Mesothelial cell of epicardium (in vitro differentiated cells): ENCODE data around the gene SLC6A7. TPM values are rescaled to one million over a fixed set of nuclear protein-coding genes. Genes with fewer than 3 reads are reported as not detected.

Experiments used
- DNase-seq, 2 experiments: peaks; one replicate each; pipeline ENCODE4 v3.0.0; 2021; ENCODE audit warnings: low spot score in 2 of 2; ENCODE audit not compliant: unreplicated experiment in 2 of 2
- H3K27ac Mint-ChIP-seq: 2 replicates; pipeline ENCODE4 v1.8.0; 2021; ENCODE audit warnings: mixed read lengths
- H3K27me3 Mint-ChIP-seq: 2 replicates; pipeline ENCODE4 v1.8.0; 2021; ENCODE audit warnings: low read depth, mixed read lengths
- H3K36me3 Mint-ChIP-seq: 2 replicates; pipeline ENCODE4 v1.8.0; 2021; ENCODE audit warnings: mixed read lengths
- H3K4me1 Mint-ChIP-seq: 2 replicates; pipeline ENCODE4 v1.8.0; 2021; ENCODE audit warnings: mixed read lengths
- H3K4me3 Mint-ChIP-seq: 2 replicates; pipeline ENCODE4 v1.8.0; 2021; ENCODE audit warnings: mild to moderate bottlenecking, moderate library complexity, mixed read lengths
- H3K9me3 Mint-ChIP-seq: 2 replicates; pipeline ENCODE4 v1.8.0; 2021; ENCODE audit warnings: mixed read lengths
- total RNA-seq: library from RNA; stranded (reverse); gene quantifications from 3 replicates; pipeline ENCODE4 v1.2.1, GENCODE V29; 2021
- TF ChIP-seq, protein P1 (sequence below): fragments of 200-600 bp; sonication (generic); IDR thresholded peaks from one replicate; pipeline ENCODE4 v1.5.0; 2021; ENCODE audit warnings: antibody characterized with exemption; ENCODE audit not compliant: unreplicated experiment

The SLC6A7 gene
- total RNA-seq, 1 donor from 2014 or later = not detected

DNA sequence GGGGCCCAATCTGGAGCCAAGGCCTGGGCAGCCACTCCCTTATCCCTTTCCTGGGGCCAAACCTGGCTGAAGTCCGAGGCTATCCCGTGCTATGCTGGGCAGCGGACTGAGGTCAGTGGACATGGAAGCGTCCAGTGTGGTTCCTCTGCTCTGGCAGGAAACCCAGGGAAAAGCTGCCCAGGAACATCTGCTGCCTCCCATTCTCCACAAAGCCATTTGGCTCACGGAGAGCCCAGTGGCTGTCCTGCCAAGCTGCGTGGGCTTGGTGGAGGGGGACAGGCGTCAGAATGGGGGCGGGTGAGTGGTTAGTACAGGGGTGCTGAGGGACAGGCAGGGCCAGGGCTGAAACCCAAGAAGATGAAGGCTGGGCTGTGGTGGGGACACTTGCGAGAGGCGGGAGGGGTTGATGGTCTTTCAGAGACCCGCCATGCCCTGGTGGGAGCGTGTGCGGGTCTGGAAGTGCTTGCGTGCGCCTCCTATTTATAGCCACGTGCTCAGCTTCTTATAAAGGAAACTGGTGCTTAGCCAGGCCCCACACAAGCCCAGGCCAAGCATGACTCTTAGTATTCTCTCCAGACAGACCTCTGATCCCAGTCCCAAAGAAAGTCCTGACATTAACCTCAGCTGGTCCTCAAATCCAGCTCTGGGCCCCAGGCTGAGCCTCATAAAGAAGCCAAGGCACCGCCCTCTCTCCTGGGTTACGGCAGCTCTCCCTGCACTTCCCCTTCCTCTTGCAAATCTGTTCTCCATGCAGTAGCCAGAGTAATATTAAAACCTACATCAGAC is 9.4 kb upstream of the SLC6A7 start:
- no peaks in the 10 kb centered on the region for H3K9me3 Mint-ChIP-seq
- H3K36me3 Mint-ChIP-seq = no peaks in the 10 kb centered on the region
- H3K27ac Mint-ChIP-seq = peak overlapping the region; percentile 76
- H3K27me3 Mint-ChIP-seq = no peaks in the 10 kb centered on the region
- peaks cover 6% of the 10 kb centered on the region for H3K4me1 Mint-ChIP-seq
- DNase-seq = no peak
- TF ChIP-seq, protein P1, sequence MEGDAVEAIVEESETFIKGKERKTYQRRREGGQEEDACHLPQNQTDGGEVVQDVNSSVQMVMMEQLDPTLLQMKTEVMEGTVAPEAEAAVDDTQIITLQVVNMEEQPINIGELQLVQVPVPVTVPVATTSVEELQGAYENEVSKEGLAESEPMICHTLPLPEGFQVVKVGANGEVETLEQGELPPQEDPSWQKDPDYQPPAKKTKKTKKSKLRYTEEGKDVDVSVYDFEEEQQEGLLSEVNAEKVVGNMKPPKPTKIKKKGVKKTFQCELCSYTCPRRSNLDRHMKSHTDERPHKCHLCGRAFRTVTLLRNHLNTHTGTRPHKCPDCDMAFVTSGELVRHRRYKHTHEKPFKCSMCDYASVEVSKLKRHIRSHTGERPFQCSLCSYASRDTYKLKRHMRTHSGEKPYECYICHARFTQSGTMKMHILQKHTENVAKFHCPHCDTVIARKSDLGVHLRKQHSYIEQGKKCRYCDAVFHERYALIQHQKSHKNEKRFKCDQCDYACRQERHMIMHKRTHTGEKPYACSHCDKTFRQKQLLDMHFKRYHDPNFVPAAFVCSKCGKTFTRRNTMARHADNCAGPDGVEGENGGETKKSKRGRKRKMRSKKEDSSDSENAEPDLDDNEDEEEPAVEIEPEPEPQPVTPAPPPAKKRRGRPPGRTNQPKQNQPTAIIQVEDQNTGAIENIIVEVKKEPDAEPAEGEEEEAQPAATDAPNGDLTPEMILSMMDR = no peak
- H3K4me3 Mint-ChIP-seq = no peak overlapping the region

DNA sequence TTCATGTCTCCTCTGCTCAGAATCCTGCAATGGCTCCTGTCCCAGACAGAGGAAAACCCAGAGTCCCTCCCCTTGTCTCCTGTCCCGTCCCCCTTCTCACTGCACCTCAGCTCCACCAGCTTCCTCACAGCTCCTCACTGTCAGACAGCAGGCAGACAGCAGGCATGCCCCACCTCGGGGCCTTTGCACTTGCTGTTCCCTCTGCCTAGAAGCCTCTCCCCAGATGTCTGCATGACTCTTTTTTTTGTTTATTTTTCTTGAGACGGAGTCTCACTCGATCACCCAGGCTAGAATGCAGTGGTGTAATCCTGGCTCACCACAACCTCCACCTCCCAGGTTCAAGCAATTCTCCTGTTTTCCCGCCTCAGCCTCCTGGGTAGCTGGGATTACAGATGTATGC is 8.8 kb upstream of the SLC6A7 start:
- TF ChIP-seq, protein P1 = no peak
- Mint-ChIP-seq H3K36me3 (no peaks in the 10 kb centered on the region), H3K27ac (peak overlapping the region; percentile 11), H3K4me3 (no peak overlapping the region), H3K4me1 (peaks cover 6% of the 10 kb centered on the region), H3K9me3 (no peaks in the 10 kb centered on the region), H3K27me3 (no peaks in the 10 kb centered on the region)
- no peak for DNase-seq

DNA sequence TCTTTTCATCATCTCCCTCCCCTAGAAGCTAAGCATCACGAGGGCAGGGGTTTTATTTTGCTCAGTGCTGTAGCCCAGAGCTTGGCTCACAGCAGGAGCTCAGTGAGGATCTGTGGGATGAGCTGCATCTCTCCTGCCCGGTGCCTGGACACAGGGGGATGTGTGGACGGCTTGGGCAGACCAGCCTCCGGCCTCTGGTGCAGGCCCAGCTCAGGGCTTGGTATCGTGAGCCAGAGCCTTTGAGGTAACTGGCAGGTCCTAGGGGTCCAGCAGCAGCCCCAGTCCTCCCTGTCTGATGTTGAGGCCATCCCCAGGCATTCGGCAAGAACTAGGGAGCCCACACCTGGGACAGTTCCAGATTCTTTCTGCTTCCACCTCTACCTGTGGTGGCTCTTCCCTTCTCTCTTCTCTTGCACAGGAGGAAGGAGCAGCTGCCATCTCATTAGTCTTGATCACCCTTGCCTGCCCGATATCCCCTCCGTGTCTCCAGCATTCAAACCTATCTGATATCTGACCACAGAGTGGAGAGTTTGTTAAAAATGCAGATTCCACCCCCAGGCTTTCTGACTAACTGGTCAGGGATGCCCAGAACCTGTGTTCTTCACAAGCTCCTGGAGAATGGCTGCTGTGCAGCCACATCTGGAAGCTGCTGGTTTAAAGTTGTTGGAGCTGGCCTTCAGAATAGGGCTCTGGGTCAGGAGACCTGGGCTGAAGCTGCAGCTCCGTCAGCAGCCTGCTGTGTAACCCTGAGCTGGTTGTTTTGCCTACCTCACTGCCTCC is 7.9 kb upstream of the SLC6A7 start:
- DNase-seq = no peak
- Mint-ChIP-seq H3K27me3 (peaks cover 4% of the 10 kb centered on the region), H3K4me1 (peaks cover 6% of the 10 kb centered on the region), H3K36me3 (no peaks in the 10 kb centered on the region), H3K27ac (no peak overlapping the region), H3K4me3 (no peak overlapping the region), H3K9me3 (no peaks in the 10 kb centered on the region)
- TF ChIP-seq, protein P1 = no peak

DNA sequence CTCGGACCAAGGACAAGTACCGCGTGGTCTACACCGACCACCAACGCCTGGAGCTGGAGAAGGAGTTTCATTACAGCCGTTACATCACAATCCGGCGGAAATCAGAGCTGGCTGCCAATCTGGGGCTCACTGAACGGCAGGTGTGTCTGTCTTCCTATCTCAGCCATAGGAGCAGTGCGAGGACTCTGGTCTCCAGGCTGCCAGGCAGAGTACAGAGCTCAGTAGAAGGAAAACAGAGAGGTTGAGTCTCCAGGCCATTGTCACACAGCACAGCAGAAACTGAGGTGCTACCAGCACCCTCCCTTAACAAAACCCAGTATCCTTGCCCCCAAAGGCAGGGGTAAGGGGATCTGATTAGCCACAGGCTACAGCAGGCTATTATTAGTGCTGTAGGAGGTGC is 7.1 kb upstream of the SLC6A7 start:
- Mint-ChIP-seq H3K9me3 (no peaks in the 10 kb centered on the region), H3K4me3 (no peak overlapping the region), H3K27me3 (peaks cover 11% of the 10 kb centered on the region), H3K36me3 (no peaks in the 10 kb centered on the region), H3K4me1 (peaks cover 6% of the 10 kb centered on the region), H3K27ac (no peak overlapping the region)
- TF ChIP-seq, protein P1 = no peak
- DNase-seq = no peak

DNA sequence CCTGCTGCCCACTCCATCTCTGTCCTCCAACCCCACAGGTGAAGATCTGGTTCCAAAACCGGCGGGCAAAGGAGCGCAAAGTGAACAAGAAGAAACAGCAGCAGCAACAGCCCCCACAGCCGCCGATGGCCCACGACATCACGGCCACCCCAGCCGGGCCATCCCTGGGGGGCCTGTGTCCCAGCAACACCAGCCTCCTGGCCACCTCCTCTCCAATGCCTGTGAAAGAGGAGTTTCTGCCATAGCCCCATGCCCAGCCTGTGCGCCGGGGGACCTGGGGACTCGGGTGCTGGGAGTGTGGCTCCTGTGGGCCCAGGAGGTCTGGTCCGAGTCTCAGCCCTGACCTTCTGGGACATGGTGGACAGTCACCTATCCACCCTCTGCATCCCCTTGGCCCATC is 6.4 kb upstream of the SLC6A7 start:
- H3K27ac Mint-ChIP-seq = no peak overlapping the region
- H3K4me1 Mint-ChIP-seq = peaks cover 6% of the 10 kb centered on the region
- H3K4me3 Mint-ChIP-seq = no peak overlapping the region
- TF ChIP-seq, protein P1 = no peak
- H3K9me3 Mint-ChIP-seq = no peaks in the 10 kb centered on the region
- H3K27me3 Mint-ChIP-seq = peaks cover 16% of the 10 kb centered on the region
- no peak for DNase-seq
- H3K36me3 Mint-ChIP-seq = no peaks in the 10 kb centered on the region
